ENCODE measurements around the gene B4GALT5.
A peak's percentile ranks its signal among the peaks of the same experiment; 100 is the strongest.

Gene B4GALT5

DNA sequence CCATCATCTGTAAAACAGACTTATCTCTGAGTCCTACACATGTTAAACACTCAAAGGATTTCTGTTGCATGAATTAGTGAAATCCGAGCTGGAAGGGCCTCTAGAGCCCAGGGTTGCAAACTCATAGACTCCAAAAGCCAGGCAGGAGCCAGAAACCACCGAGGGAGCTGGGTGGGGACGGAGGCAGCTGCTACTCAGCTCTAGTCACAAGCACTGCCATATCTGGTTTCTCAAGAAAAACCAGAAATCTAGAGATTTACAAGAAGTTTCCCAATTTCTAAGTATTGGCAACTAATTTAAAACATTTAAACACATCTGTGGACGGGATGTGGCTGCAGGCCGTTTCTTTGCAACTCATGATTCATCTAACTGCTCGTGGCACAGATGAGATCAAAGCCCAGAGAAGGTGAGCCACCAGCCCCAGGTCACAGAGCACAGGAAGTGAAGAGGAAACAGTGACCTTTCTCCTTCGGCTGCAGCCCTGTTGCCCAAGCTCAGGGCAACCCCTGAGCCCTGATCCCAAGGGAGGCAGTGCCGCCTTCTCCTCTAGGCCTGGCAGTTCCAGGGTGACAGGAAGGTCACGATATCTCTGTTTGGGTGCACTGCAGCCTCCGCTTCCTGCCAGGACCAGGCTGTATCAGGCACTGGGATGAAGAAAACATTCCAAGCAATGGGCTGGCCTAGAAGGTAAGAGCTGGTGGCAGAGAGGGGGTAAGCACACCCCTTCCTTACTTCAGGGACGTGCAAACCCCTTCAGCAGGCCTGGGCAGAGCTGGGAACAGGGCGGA lies 119.3 kb downstream of the B4GALT5 start:
- in situ Hi-C loops (cut with HindIII; ENCODE audit: low sequenced_read_pairs): no loop called here
- H3K4me3 ChIP-seq (ENCODE audit: low read depth, low read length): no peak overlapping the region
- TF ChIP-seq CTCF (IDR thresholded peaks at IDR 0.05; ENCODE audit: low read depth, low read length): no peak
- DNase-seq (ENCODE audit: low read depth, low spot score): peak; percentile 62

GRCh38 chr20:49593466-49594142 lies 120.1 kb downstream of the B4GALT5 start:
- H3K4me3 ChIP-seq (ENCODE audit: low read depth, low read length): no peak overlapping the region
- TF ChIP-seq CTCF (IDR thresholded peaks at IDR 0.05; ENCODE audit: low read depth, low read length): no peak
- in situ Hi-C loops (cut with HindIII; ENCODE audit: low sequenced_read_pairs): no loop called here
- DNase-seq (ENCODE audit: low read depth, low spot score): no peak

GRCh38 chr20:49592120-49592519 lies 121.6 kb downstream of the B4GALT5 start:
- no peak for TF ChIP-seq CTCF (IDR thresholded peaks at IDR 0.05; ENCODE audit: low read depth, low read length)
- in situ Hi-C loops (cut with HindIII; ENCODE audit: low sequenced_read_pairs): no loop called here
- no peak overlapping the region for H3K4me3 ChIP-seq (ENCODE audit: low read depth, low read length)
- DNase-seq (ENCODE audit: low read depth, low spot score): no peak

GRCh38 chr20:49591217-49591865 lies 122.3 kb downstream of the B4GALT5 start:
- no peak for TF ChIP-seq CTCF (IDR thresholded peaks at IDR 0.05; ENCODE audit: low read depth, low read length)
- H3K4me3 ChIP-seq (ENCODE audit: low read depth, low read length): no peak overlapping the region
- DNase-seq (ENCODE audit: low read depth, low spot score): no peak
- in situ Hi-C loops (cut with HindIII; ENCODE audit: low sequenced_read_pairs): no loop called here

DNA sequence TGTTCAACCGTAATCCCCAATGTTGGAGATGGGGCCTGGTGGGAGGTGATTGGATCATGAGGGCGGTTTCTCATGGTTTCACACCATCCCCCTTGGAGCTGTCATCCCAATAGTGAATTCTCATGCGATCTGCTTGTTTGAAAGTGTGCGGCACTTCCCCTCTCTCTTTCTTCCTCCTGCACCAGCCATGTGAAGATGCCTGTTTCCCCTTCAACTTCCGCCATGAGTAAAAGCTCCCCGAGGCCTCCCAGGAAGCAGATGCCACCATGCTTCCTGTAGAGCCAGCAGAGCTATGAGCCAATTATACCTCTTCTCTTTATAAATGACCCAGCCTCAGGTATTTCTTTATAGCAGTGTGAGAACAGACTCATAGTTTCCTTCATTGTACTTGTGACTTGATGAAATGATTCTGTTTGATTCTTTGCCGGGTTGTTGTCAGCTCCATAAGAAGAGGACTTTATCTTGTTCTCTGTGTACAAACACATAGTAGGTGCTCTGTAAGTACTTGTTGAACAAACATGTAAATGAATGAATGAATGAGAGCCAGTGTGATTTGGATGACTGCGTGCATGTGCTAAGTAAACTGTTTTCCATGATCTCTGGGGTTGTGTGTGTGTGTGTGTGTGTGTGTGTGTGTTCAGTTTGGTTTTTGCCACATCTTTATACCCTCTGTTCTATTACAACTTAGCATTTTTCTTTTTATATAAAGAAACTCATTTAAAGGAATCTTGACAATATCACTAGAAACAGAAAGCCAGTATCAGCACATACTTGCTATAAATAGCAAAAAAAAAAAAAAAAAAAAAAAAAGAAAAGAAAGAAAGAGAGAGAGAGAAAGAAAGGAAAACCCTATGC lies 123.3 kb downstream of the B4GALT5 start:
- no peak overlapping the region for H3K4me3 ChIP-seq (ENCODE audit: low read depth, low read length)
- TF ChIP-seq CTCF (IDR thresholded peaks at IDR 0.05; ENCODE audit: low read depth, low read length): no peak
- DNase-seq (ENCODE audit: low read depth, low spot score): no peak
- in situ Hi-C loops (cut with HindIII; ENCODE audit: low sequenced_read_pairs): no loop called here

DNA sequence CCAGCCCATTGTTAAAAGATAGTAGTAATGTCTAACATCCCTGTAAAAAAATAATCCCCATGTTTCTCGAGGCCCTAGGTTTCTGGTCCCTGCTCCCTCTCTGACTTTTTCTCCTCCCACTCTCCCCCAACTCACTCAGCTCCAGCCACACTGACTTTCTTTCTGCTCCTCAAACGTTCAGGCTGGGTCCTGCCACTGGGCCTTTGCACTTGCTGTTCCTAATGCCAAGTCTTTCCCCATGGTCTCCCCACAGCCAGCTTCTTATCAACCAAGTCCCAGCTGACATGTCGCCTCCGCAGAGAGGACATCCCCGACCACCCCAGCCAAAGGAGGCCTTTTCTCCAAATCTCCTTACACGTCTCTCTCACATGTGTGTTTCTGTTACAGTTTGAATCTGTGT lies 123.9 kb downstream of the B4GALT5 start:
- no peak overlapping the region for H3K4me3 ChIP-seq (ENCODE audit: low read depth, low read length)
- TF ChIP-seq CTCF (IDR thresholded peaks at IDR 0.05; ENCODE audit: low read depth, low read length): no peak
- in situ Hi-C loops (cut with HindIII; ENCODE audit: low sequenced_read_pairs): no loop called here
- no peak for DNase-seq (ENCODE audit: low read depth, low spot score)
